OCI-LY7 (cell line): ENCODE results near the gene MTF2. TPM values are rescaled to one million over a fixed set of nuclear protein-coding genes. Genes with fewer than 3 reads are reported as not detected.

Experiments
- BruUV-seq: library from RNA; stranded (reverse); fragments of 400-500 nt; replicated peaks from 2 replicates; lab custom pipeline; 2021; lab: Mats Ljungman, UMichigan
- CTCF ChIA-PET: fragments of 300-600 bp; sonication (Branson Sonifier 250); formaldehyde crosslinking; loops from one replicate; lab custom pipeline; 2022; ENCODE audit warnings: antibody characterized with exemption; ENCODE audit not compliant: unreplicated experiment; lab: Charles Lee
- POLR2A ChIA-PET: fragments of 300-600 bp; sonication (Branson Sonifier 250); formaldehyde crosslinking; loops from one replicate; lab custom pipeline; 2022; ENCODE audit warnings: antibody characterized with exemption; lab: Charles Lee
- DNase-seq: peaks from one replicate; pipeline ENCODE4 v3.0.0-alpha.2; 2015; ENCODE audit warnings: low spot score
- H2AFZ ChIP-seq: fragments of 200-600 bp; sonication (generic), shearing (Covaris generic); 2 replicates; pipeline ENCODE4 v1.6.1; 2014; ENCODE audit warnings: mild to moderate bottlenecking, antibody characterized with exemption, low read length, moderate library complexity
- H3K27ac ChIP-seq: fragments of 200-600 bp; sonication (generic); 2 replicates; pipeline ENCODE4 v1.5.1; 2014; ENCODE audit warnings: mixed run types, low read depth, mild to moderate bottlenecking, moderate library complexity, low read length, inconsistent platforms; ENCODE audit not compliant: poor library complexity, severe bottlenecking
- H3K36me3 ChIP-seq: fragments of 200-600 bp; sonication (generic); 2 replicates; pipeline ENCODE4 v1.6.1; 2014; ENCODE audit warnings: mild to moderate bottlenecking, antibody characterized with exemption, low read length, moderate library complexity, mixed read lengths; ENCODE audit not compliant: insufficient read depth
- H3K4me1 ChIP-seq: fragments of 200-600 bp; sonication (generic); 2 replicates; pipeline ENCODE4 v1.5.1; 2014; ENCODE audit warnings: mild to moderate bottlenecking, low read length; ENCODE audit not compliant: insufficient read depth, poor library complexity, severe bottlenecking
- H3K4me2 ChIP-seq: fragments of 200-600 bp; sonication (generic); 2 replicates; pipeline ENCODE4 v1.6.1; 2014; ENCODE audit warnings: mild to moderate bottlenecking, low read length
- H3K4me3 ChIP-seq: fragments of 200-600 bp; sonication (generic); 2 replicates; pipeline ENCODE4 v1.5.1; 2014; ENCODE audit warnings: mild to moderate bottlenecking, low read depth, low read length; ENCODE audit not compliant: poor library complexity, severe bottlenecking
- H3K79me2 ChIP-seq: fragments of 200-600 bp; sonication (generic); 2 replicates; pipeline ENCODE4 v1.6.1; 2016; ENCODE audit warnings: low read depth, mild to moderate bottlenecking, low read length, moderate library complexity, mixed read lengths; ENCODE audit not compliant: insufficient read depth
- H3K9me2 ChIP-seq: fragments of 200-600 bp; sonication (generic); 2 replicates; pipeline ENCODE4 v1.6.1; 2016; ENCODE audit warnings: mild to moderate bottlenecking, low read length, mixed read lengths; ENCODE audit not compliant: insufficient read depth
- H3K9me3 ChIP-seq: fragments of 200-600 bp; sonication (generic); 2 replicates; pipeline ENCODE4 v1.6.1; 2014; ENCODE audit warnings: mild to moderate bottlenecking, mixed run types, low read length, mixed read lengths
- H4K20me1 ChIP-seq: fragments of 200-600 bp; sonication (generic); 2 replicates; pipeline ENCODE4 v1.6.1; 2014; ENCODE audit warnings: mild to moderate bottlenecking, antibody characterized with exemption, low read length, moderate library complexity, mixed read lengths; ENCODE audit not compliant: insufficient read depth
- EZH2phosphoT487 ChIP-seq: fragments of 200-600 bp; sonication (generic); IDR thresholded peaks from 2 replicates; pipeline ENCODE4 v1.6.1; 2018; ENCODE audit warnings: low read depth, borderline replicate concordance, mild to moderate bottlenecking, mixed run types, antibody characterized with exemption, low read length, moderate library complexity, mixed read lengths
- intact Hi-C: fragments of 100-400 bp; cut with micrococcal nuclease; formaldehyde crosslinking; loops from one replicate; pipeline ENCODE4 v1.10.0; 2022; ENCODE audit not compliant: unreplicated experiment
- total RNA-seq, 2 experiments: library from RNA; depleted of rRNA in 1 of 2; stranded (reverse); fragments of >200 nt in 1 of 2; shearing (Covaris generic) in 1 of 2; gene quantifications; 2 replicates each; pipeline ENCODE4 v1.2.3, GENCODE V29; 2014 to 2022
- TF ChIP-seq, protein P1 (sequence below): fragments of 200-600 bp; sonication (generic); conservative IDR thresholded peaks from 2 replicates; pipeline ENCODE4 v1.5.1; 2014; ENCODE audit warnings: mild to moderate bottlenecking, antibody characterized with exemption, low read length, moderate library complexity, mixed read lengths

MTF2 gene
- total RNA-seq, 2 experiments from 2014 or later = 48.1 to 112 TPM

DNA sequence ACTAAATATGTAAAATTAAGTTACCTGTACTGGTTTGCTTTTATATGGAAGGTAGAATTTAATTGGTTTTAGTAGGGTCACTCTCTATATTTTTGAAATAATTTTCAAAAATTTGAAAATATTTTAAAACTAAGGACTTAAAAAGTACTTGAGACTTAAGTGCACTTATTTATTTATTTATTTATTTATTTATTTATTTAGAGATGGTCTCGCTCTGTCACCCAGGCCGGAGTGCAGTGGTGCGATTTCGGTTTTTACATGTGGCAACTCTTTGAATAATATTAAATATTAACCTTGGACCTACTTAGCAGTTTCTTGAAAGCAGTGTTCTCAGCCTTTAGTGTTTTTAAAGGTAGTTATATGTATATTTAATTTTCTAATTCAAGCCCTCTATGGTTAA, 64.7 kb downstream of the MTF2 start:
- TF ChIP-seq, protein P1, sequence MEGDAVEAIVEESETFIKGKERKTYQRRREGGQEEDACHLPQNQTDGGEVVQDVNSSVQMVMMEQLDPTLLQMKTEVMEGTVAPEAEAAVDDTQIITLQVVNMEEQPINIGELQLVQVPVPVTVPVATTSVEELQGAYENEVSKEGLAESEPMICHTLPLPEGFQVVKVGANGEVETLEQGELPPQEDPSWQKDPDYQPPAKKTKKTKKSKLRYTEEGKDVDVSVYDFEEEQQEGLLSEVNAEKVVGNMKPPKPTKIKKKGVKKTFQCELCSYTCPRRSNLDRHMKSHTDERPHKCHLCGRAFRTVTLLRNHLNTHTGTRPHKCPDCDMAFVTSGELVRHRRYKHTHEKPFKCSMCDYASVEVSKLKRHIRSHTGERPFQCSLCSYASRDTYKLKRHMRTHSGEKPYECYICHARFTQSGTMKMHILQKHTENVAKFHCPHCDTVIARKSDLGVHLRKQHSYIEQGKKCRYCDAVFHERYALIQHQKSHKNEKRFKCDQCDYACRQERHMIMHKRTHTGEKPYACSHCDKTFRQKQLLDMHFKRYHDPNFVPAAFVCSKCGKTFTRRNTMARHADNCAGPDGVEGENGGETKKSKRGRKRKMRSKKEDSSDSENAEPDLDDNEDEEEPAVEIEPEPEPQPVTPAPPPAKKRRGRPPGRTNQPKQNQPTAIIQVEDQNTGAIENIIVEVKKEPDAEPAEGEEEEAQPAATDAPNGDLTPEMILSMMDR = no peak
- CTCF ChIA-PET = no interaction called here
- H3K4me1 ChIP-seq = no peaks in the 10 kb centered on the region
- no peak for DNase-seq
- no peaks in the 10 kb centered on the region for H3K9me2 ChIP-seq
- H3K27ac ChIP-seq = no peak overlapping the region
- H3K79me2 ChIP-seq = peaks cover 8% of the 10 kb centered on the region; the same call in 1 of the 2 replicates
- no peak overlapping the region for H3K4me3 ChIP-seq
- peaks cover 74% of the 10 kb centered on the region for H3K36me3 ChIP-seq
- no peaks in the 10 kb centered on the region; the same call in 1 of the 2 replicates for H4K20me1 ChIP-seq
- intact Hi-C loops = no loop called here
- H3K4me2 ChIP-seq = no peak overlapping the region
- H3K9me3 ChIP-seq = no peaks in the 10 kb centered on the region
- no TSS peak for BruUV-seq
- POLR2A ChIA-PET = interaction anchor here (0.6 to 2.1 kb wide), 3 partner anchors 14 to 202 kb away, joined by 3 to 6 read pairs (median 5); partner anchors contain the start of gene DR1
- no peak overlapping the region for H2AFZ ChIP-seq

DNA sequence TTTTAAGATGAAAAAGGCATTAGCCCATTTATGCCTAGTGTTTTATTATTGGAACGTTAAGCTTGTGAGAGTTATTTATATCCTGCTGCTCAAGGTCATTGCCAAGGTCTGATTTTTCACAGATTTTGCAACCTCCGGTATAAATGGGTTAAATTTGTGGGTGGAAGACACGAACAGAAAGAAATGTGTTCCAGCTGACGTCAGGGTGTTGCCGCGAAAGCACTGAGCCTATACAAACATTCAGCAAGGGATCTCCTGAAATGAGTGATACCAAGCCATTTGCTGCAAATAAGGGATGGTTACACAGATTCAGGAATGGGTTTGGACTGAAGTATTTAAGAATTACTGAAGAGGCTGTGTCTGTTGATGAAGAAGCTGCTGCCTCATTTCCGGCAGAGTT, 68.9 kb downstream of the MTF2 start:
- TF ChIP-seq EZH2phosphoT487 = no peak
- TF ChIP-seq, protein P1 = no peak
- H3K4me1 ChIP-seq = no peaks in the 10 kb centered on the region
- no peaks in the 10 kb centered on the region for H3K9me2 ChIP-seq
- no peak overlapping the region for H3K4me2 ChIP-seq
- H3K79me2 ChIP-seq = peaks cover 7% of the 10 kb centered on the region; the same call in 1 of the 2 replicates
- no peak for DNase-seq
- no peak overlapping the region for H2AFZ ChIP-seq
- intact Hi-C loops = loop anchor here (2.0 kb wide), 1 partner anchor 67 kb away; no protein-coding TSS in a partner anchor
- H3K9me3 ChIP-seq = no peaks in the 10 kb centered on the region
- H3K36me3 ChIP-seq = peaks cover 74% of the 10 kb centered on the region
- peaks cover 9% of the 10 kb centered on the region; the same call in 1 of the 2 replicates for H4K20me1 ChIP-seq
- BruUV-seq = no TSS peak
- no peak overlapping the region for H3K27ac ChIP-seq
- POLR2A ChIA-PET = interaction anchor here (0.6 kb wide), 1 partner anchor 35 kb away, joined by 4 read pairs; no protein-coding TSS in a partner anchor
- no peak overlapping the region for H3K4me3 ChIP-seq
- CTCF ChIA-PET = no interaction called here

DNA sequence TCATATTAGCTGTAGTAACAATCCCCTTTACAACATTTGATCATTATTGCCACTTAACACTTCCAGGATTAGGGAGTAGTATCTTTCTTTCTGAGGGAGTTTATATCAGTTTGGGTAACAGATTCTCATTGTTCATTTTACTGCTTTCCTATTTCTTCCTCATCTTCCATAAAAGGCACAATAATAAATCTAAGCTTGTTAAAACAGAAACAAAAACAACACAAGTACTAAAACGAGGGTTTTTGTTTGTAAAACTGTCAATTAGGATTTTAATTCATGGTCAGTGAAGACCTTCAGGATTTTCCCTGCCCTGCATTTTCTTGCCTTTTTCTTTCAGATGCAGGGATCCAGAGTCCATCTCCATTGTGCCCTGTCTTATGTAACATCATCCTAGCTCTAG, 71.6 kb downstream of the MTF2 start:
- intact Hi-C loops = no loop called here
- peaks cover 9% of the 10 kb centered on the region; the same call in 1 of the 2 replicates for H4K20me1 ChIP-seq
- no peak for TF ChIP-seq EZH2phosphoT487
- TF ChIP-seq, protein P1 = no peak
- H3K4me3 ChIP-seq = no peak overlapping the region
- no peak overlapping the region for H2AFZ ChIP-seq
- H3K27ac ChIP-seq = no peak overlapping the region
- POLR2A ChIA-PET = interaction anchor here (0.7 to 3.6 kb wide), 2 partner anchors 32 to 39 kb away, joined by 3 to 10 read pairs; no protein-coding TSS in a partner anchor
- H3K79me2 ChIP-seq = peaks cover 18% of the 10 kb centered on the region; the same call in 1 of the 2 replicates
- no peak for DNase-seq
- no peaks in the 10 kb centered on the region for H3K9me2 ChIP-seq
- peaks cover 91% of the 10 kb centered on the region for H3K36me3 ChIP-seq
- CTCF ChIA-PET = no interaction called here
- H3K4me2 ChIP-seq = no peak overlapping the region
- H3K4me1 ChIP-seq = no peaks in the 10 kb centered on the region
- H3K9me3 ChIP-seq = no peaks in the 10 kb centered on the region
- no TSS peak for BruUV-seq
